ENCODE data around the gene RHOT1.

RHOT1 gene

DNA sequence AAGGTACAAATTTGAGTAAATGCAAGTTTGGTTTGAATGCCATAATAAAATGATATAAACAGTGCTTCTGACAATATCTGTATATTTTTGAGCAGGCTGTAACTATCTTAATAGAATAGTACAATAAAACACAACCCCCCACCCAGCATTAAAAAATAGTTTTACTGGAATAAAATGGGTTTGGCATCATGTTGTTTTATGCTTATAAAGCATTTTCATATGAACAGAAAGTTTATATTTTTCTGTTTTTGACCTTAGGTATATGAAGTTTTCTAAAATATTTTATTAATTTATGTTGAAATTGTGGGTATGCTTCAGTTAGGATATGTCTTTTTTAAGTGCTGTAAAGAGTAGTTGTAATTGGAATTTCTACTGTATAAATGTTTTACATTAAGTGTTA, 66.1 kb downstream of the RHOT1 start:
- no peak for DNase-seq (ENCODE audit: low read depth in 2 of 2)
- TF ChIP-seq, protein P1, sequence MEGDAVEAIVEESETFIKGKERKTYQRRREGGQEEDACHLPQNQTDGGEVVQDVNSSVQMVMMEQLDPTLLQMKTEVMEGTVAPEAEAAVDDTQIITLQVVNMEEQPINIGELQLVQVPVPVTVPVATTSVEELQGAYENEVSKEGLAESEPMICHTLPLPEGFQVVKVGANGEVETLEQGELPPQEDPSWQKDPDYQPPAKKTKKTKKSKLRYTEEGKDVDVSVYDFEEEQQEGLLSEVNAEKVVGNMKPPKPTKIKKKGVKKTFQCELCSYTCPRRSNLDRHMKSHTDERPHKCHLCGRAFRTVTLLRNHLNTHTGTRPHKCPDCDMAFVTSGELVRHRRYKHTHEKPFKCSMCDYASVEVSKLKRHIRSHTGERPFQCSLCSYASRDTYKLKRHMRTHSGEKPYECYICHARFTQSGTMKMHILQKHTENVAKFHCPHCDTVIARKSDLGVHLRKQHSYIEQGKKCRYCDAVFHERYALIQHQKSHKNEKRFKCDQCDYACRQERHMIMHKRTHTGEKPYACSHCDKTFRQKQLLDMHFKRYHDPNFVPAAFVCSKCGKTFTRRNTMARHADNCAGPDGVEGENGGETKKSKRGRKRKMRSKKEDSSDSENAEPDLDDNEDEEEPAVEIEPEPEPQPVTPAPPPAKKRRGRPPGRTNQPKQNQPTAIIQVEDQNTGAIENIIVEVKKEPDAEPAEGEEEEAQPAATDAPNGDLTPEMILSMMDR (IDR thresholded peaks at IDR 0.05; ENCODE audit: low read depth, low read length) = no peak
- no peak overlapping the region for H3K4me3 ChIP-seq (replicated peaks in 1 of 2; ENCODE audit: low read depth in 2 of 2, low read length in 2 of 2)

DNA sequence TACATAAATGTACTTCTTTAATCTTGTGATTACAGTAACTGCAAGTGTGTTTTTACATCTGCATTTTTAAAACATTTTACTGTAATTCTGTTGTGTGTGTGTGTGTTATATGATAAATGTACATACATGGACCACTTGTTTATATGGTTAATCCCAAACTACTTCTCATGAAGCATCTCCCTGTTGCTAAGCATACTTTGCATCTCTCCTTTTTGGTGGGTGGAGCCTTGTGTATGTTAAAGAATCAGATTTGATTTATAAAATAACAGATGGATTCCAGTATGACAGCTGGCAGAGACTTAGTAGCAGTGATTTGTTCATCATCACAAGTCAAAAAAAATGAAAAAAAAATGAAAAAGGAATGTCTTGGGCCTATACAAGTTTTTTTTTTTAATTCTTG, 67.3 kb downstream of the RHOT1 start:
- no peak for DNase-seq (ENCODE audit: low read depth in 2 of 2)
- TF ChIP-seq, protein P1 (IDR thresholded peaks at IDR 0.05; ENCODE audit: low read depth, low read length) = no peak
- no peak overlapping the region for H3K4me3 ChIP-seq (replicated peaks in 1 of 2; ENCODE audit: low read depth in 2 of 2, low read length in 2 of 2)

DNA sequence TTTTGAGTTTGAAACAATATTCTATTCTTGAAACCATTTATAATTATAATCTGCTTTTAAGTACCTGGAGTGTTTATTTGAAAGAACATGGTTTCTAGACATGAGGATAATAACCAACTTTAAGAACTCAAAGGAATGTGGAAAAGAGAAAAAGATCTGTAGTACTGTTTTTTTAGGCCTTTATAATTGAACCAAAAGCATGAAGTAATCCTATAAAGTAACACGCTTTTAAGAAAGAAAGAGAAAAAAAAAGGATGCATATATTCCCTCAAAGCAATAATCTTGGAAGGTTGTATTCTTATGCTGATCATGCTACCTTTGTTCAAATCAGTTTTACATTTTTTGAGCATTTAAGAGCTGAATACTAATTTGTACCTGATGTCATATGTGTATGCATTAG, 69.4 kb downstream of the RHOT1 start:
- no peak overlapping the region for H3K4me3 ChIP-seq (replicated peaks in 1 of 2; ENCODE audit: low read depth in 2 of 2, low read length in 2 of 2)
- TF ChIP-seq, protein P1 (IDR thresholded peaks at IDR 0.05; ENCODE audit: low read depth, low read length) = no peak

DNA sequence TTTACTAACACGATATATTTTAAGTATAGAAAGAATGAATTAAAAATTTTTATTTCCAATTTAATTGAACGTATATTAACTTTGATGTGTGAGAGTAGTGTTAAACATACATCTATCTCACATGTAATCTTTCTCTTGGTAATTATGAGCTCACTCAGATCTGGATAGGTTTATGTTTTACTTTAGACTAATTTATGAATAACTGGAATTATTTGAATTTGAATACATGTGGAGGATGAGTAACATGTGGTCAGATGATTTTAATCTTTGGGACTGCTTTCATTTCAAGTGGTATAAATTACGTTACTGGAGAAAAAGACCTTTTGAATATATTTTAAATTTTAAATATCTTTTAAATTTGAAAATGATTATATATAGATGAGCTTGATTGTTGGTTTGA, 73.4 kb downstream of the RHOT1 start:
- TF ChIP-seq, protein P1 (IDR thresholded peaks at IDR 0.05; ENCODE audit: low read depth, low read length) = no peak
- DNase-seq (ENCODE audit: low read depth in 2 of 2) = no peak
- no peak overlapping the region for H3K4me3 ChIP-seq (replicated peaks in 1 of 2; ENCODE audit: low read depth in 2 of 2, low read length in 2 of 2)

More for the DNA sequence above, 69.4 kb downstream of the RHOT1 start:
- no peak for DNase-seq (ENCODE audit: low read depth in 2 of 2)

DNA sequence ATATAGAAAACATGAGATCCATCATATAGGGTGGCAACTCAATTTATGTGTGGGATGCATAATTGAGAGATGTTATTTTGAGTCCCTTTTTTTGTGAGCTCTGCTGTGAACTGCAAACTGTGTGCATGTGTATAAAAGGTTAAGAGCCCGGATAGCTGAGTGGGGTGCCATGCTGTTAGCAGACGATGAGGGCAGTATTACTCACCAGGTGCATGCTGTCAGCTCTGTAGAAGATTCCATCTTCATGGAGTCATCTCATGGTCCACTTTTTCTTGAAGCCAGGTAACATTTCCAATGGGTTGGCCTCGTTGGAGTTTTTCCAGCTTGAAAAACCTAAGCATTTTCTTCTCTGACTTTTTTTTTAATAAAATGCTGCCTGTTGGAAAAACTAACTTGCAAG, 80.3 kb downstream of the RHOT1 start:
- TF ChIP-seq, protein P1 (IDR thresholded peaks at IDR 0.05; ENCODE audit: low read depth, low read length) = no peak
- DNase-seq (ENCODE audit: low read depth in 2 of 2) = peak in 1 of 2 donors; percentile 21
- H3K4me3 ChIP-seq (replicated peaks in 1 of 2; ENCODE audit: low read depth in 2 of 2, low read length in 2 of 2) = no peak overlapping the region

DNA sequence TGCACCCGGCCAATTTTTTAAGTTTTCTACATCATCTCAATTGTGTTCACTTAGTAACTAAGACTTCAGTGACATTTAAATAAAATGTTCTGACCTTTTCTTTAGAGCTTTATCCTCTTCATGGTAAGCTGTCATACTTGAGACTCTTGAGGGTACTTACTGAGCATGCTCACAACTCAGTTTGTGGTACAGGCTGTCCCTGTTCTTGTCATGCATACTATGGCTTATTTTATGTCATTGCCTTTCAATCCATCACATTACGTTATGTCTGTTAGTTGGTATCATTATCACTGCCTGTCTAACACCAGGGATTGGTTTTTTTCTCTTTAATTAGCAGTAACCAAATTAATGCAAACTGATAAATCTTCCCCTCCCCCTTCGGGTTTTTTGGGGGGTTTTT, 81.4 kb downstream of the RHOT1 start:
- H3K4me3 ChIP-seq (replicated peaks in 1 of 2; ENCODE audit: low read depth in 2 of 2, low read length in 2 of 2) = no peak overlapping the region
- DNase-seq (ENCODE audit: low read depth in 2 of 2) = no peak
- TF ChIP-seq, protein P1 (IDR thresholded peaks at IDR 0.05; ENCODE audit: low read depth, low read length) = no peak

DNA sequence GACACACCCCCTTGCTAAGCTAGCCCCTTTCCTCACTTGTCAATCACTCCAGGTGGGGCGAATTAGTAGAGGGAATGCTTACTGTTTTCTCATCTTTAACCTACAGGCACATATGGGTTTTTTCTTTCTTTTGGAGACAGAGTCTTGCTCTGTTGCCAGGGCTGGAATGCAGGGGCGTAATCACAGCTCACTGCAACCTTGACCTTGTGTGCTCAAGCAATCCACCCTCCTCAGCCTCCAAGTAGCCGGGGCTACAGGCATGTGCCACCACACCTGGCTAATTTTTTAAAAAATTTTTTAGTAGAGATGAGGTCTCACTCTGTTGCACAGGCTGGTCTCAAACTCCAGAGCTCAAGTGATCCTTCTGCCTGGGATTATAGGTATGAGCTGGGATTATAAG, 84.6 kb downstream of the RHOT1 start:
- TF ChIP-seq, protein P1 (IDR thresholded peaks at IDR 0.05; ENCODE audit: low read depth, low read length) = no peak
- no peak overlapping the region for H3K4me3 ChIP-seq (replicated peaks in 1 of 2; ENCODE audit: low read depth in 2 of 2, low read length in 2 of 2)
- DNase-seq (ENCODE audit: low read depth in 2 of 2) = peak in 1 of 2 donors; percentile 14

Measured in cardiac fibroblast (primary cell).